Prostate gland (tissue), 2 donors: ENCODE results near the gene NEURL1B. TPM values are rescaled to one million over a fixed set of nuclear protein-coding genes. Genes with fewer than 3 reads are reported as not detected.

ENCODE experiments used
- DNase-seq: peaks from one replicate; pipeline ENCODE4 v3.0.0-alpha.2; 2019; ENCODE audit warnings: low spot score
- H3K27ac ChIP-seq, 2 donors: fragments of 200-600 bp; sonication (generic); 2 replicates each; pipeline ENCODE4 v1.5.1; 2017 to 2019
- H3K27me3 ChIP-seq: fragments of 200-600 bp; sonication (generic); replicated peaks from 2 replicates; pipeline ENCODE4 v1.5.1; 2019; ENCODE audit not compliant: insufficient read depth
- H3K36me3 ChIP-seq, 2 donors: fragments of 200-600 bp; sonication (generic); 1 replicate in 1 of 2; 2 replicates in 1 of 2; pipeline versions ENCODE4 v1.5.1 to v1.8.1; 2017 to 2019
- H3K4me1 ChIP-seq: fragments of 200-600 bp; sonication (generic); replicated peaks from 2 replicates; pipeline ENCODE4 v1.5.1; 2019
- H3K4me3 ChIP-seq, 2 donors: fragments of 200-600 bp; sonication (generic); 2 replicates each; pipeline ENCODE4 v1.5.1; 2017 to 2019
- H3K9me3 ChIP-seq: fragments of 200-600 bp; sonication (generic); 2 replicates; pipeline ENCODE4 v1.5.1; 2017
- CTCF ChIP-seq, 4 experiments: fragments of 200-600 bp in 2 of 4; fragments of 450-650 bp in 2 of 4; sonication (generic) in 2 of 4; IDR thresholded peaks; 1 replicate in 3 of 4; 2 replicates in 1 of 4; pipeline ENCODE4 v1.5.1; 2016 to 2019; ENCODE audit warnings: antibody characterized with exemption in 4 of 4, mild to moderate bottlenecking in 2 of 4, moderate library complexity in 2 of 4
- POLR2A ChIP-seq: fragments of 450-650 bp; IDR thresholded peaks from one replicate; pipeline ENCODE4 v1.6.1; 2016; ENCODE audit warnings: antibody characterized with exemption, mild to moderate bottlenecking
- POLR2AphosphoS5 ChIP-seq: sonication (generic); formaldehyde crosslinking; IDR thresholded peaks from one replicate; pipeline ENCODE4 v1.6.1; 2017; ENCODE audit warnings: antibody characterized with exemption
- WGBS: methylation state at CpG from one replicate; pipeline ENCODE4 v1.1.5; 2018; 5-methylcytosine and 5-hydroxymethylcytosine counted together
- intact Hi-C: fragments of 100-400 bp; cut with DNase I; formaldehyde crosslinking; loops from one replicate; pipeline ENCODE4 v1.14.2; 2022
- total RNA-seq, 2 donors: library from RNA; depleted of rRNA; stranded (reverse); fragments of >200 nt; gene quantifications; one replicate each; pipeline ENCODE4 v1.1.0, GENCODE V29; 2016

The NEURL1B gene
- 10 to 100 TPM; 23.9 to 39.9 TPM for total RNA-seq

GRCh38 chr5:172640822-172641358 is at the start of gene NEURL1B:
TSS of gene NEURL1B (plus strand) at chr5:172641263. CDS start at chr5:172641407, 144 bp downstream.
- TF ChIP-seq POLR2AphosphoS5 = peak; percentile 60
- peak; percentile 60 for TF ChIP-seq POLR2A
- TF ChIP-seq CTCF (IDR thresholded peaks at IDR 0.05) = peak in 1 of 4 experiments; percentile 28
- peaks cover 3% of the 10 kb centered on the region for H3K4me1 ChIP-seq

GRCh38 chr5:172591636-172592035 is 49.4 kb upstream of the NEURL1B start:
- Histone ChIP-seq H3K27me3 (no peaks in the 10 kb centered on the region), H3K4me1 (no peaks in the 10 kb centered on the region), H3K9me3 (no peaks in the 10 kb centered on the region), H3K27ac (no peak overlapping the region), H3K4me3 (no peak overlapping the region), H3K36me3 (no peaks in the 10 kb centered on the region)
- 67% methylated on average over 6 of the region's 6 CpGs for WGBS
- intact Hi-C loops = no loop called here
- no peak for TF ChIP-seq POLR2A
- no peak for TF ChIP-seq POLR2AphosphoS5
- TF ChIP-seq CTCF (IDR thresholded peaks at IDR 0.05) = no peak
- no peak for DNase-seq

More at GRCh38 chr5:172640822-172641358, at the start of gene NEURL1B:
- H3K27me3 ChIP-seq = no peaks in the 10 kb centered on the region
- intact Hi-C loops = loop anchor here (1.0 to 5.0 kb wide), 3 partner anchors 56 to 164 kb away; no protein-coding TSS in a partner anchor
- no peaks in the 10 kb centered on the region for H3K36me3 ChIP-seq
- no peaks in the 10 kb centered on the region for H3K9me3 ChIP-seq
- peak within 1 kb of the TSS; percentile 62 to 83 for H3K4me3 ChIP-seq
- peak within 1 kb of the TSS; percentile 83 to 86 for H3K27ac ChIP-seq
- peak; percentile 78 for DNase-seq
- WGBS = under 1% methylated on average over 16 of the region's 54 CpGs

GRCh38 chr5:172592881-172593280 is 48.2 kb upstream of the NEURL1B start:
- Histone ChIP-seq H3K27me3 (no peaks in the 10 kb centered on the region), H3K9me3 (no peaks in the 10 kb centered on the region), H3K36me3 (no peaks in the 10 kb centered on the region), H3K4me3 (no peak overlapping the region), H3K27ac (no peak overlapping the region), H3K4me1 (no peaks in the 10 kb centered on the region)
- 88% methylated on average over 5 of the region's 5 CpGs for WGBS
- intact Hi-C loops = no loop called here
- TF ChIP-seq POLR2A (no peak), CTCF (IDR thresholded peaks at IDR 0.05) (no peak), POLR2AphosphoS5 (no peak)
- DNase-seq = no peak

- no peak for DNase-seq
- Histone ChIP-seq H3K9me3 (no peaks in the 10 kb centered on the region), H3K4me3 (no peak overlapping the region), H3K27me3 (no peaks in the 10 kb centered on the region), H3K36me3 (no peaks in the 10 kb centered on the region), H3K4me1 (no peaks in the 10 kb centered on the region), H3K27ac (no peak overlapping the region)
- 81% methylated on average over 12 of the region's 12 CpGs for WGBS
- intact Hi-C loops = no loop called here
- TF ChIP-seq POLR2A (no peak), CTCF (IDR thresholded peaks at IDR 0.05) (no peak), POLR2AphosphoS5 (no peak)
Measured at GRCh38 chr5:172593306-172593705, 47.8 kb upstream of the NEURL1B start.

GRCh38 chr5:172593721-172594235 is 47.3 kb upstream of the NEURL1B start:
- intact Hi-C loops = no loop called here
- Histone ChIP-seq H3K9me3 (no peaks in the 10 kb centered on the region), H3K27me3 (no peaks in the 10 kb centered on the region), H3K36me3 (no peaks in the 10 kb centered on the region), H3K27ac (no peak overlapping the region), H3K4me3 (no peak overlapping the region), H3K4me1 (no peaks in the 10 kb centered on the region)
- TF ChIP-seq POLR2AphosphoS5 (no peak), POLR2A (no peak), CTCF (IDR thresholded peaks at IDR 0.05) (no peak)
- WGBS = 96% methylated on average over 8 of the region's 8 CpGs
- no peak for DNase-seq
